Fibroblast of villous mesenchyme (primary cell): Measurements from ENCODE around the gene GRIK4. TPM values are rescaled to one million over a fixed set of nuclear protein-coding genes. Genes with fewer than 3 reads are reported as not detected.
A peak's percentile ranks its signal among the peaks of the same experiment; 100 is the strongest.
"Not testable (repeated sequence)": the region's sequence is repeated elsewhere in the genome, so short reads cannot be mapped to it uniquely, and the experiment has no call there.

Experiments used
- DNase-seq: peaks from one replicate; pipeline ENCODE4 v3.0.0-alpha.2; 2010; ENCODE audit warnings: low read depth
- H3K4me3 ChIP-seq: 2 replicates; pipeline ENCODE4 v1.5.1; 2011; ENCODE audit warnings: low read depth, mild to moderate bottlenecking, low read length
- CTCF ChIP-seq: IDR thresholded peaks from 2 replicates; pipeline ENCODE4 v1.5.1; 2012; ENCODE audit warnings: low read depth, mild to moderate bottlenecking, low read length; ENCODE audit not compliant: insufficient read depth
- total RNA-seq: library from RNA; depleted of rRNA; stranded (reverse); fragments of >200 nt; gene quantifications from 2 replicates; pipeline ENCODE4 v1.2.3, GENCODE V29; 2012

Gene GRIK4
- total RNA-seq, 1 donor = under 0.01 TPM

- no peak for DNase-seq
- no peak for TF ChIP-seq CTCF
- H3K4me3 ChIP-seq = no peak overlapping the region
These were observed 518.4 kb downstream of the GRIK4 start for GRCh38 chr11:121029813-121030445.

GRCh38 chr11:121031167-121031566 lies 519.6 kb downstream of the GRIK4 start:
- no peak overlapping the region for H3K4me3 ChIP-seq
- no peak for TF ChIP-seq CTCF
- DNase-seq = no peak

GRCh38 chr11:121031648-121032047 lies 520.1 kb downstream of the GRIK4 start:
- not testable (repeated sequence) for H3K4me3 ChIP-seq, DNase-seq

- no peak for TF ChIP-seq CTCF
- no peak overlapping the region for H3K4me3 ChIP-seq
- DNase-seq = no peak
These were observed 521.0 kb downstream of the GRIK4 start for GRCh38 chr11:121032546-121032945.

GRCh38 chr11:121033635-121034034 lies 522.1 kb downstream of the GRIK4 start:
- TF ChIP-seq CTCF = no peak
- DNase-seq = no peak
- H3K4me3 ChIP-seq = no peak overlapping the region

- no peak overlapping the region for H3K4me3 ChIP-seq
- peak; percentile 57 for DNase-seq
- no peak for TF ChIP-seq CTCF
These were observed 523.7 kb downstream of the GRIK4 start for GRCh38 chr11:121035169-121035755.

- TF ChIP-seq CTCF = no peak
- no peak overlapping the region for H3K4me3 ChIP-seq
- peak; percentile 80 for DNase-seq
These were observed 524.2 kb downstream of the GRIK4 start for GRCh38 chr11:121035780-121036179.
